COR-L47 (cell line): ENCODE data around the gene BTD.

Experiments
- DNase-seq: peaks from one replicate; lab custom pipeline; 2025; lab: John Stamatoyannopoulos, UW

The BTD gene

GRCh38 chr3:15665510-15666150, 64.1 kb downstream of the BTD start:
- DNase-seq, result no peak

DNA sequence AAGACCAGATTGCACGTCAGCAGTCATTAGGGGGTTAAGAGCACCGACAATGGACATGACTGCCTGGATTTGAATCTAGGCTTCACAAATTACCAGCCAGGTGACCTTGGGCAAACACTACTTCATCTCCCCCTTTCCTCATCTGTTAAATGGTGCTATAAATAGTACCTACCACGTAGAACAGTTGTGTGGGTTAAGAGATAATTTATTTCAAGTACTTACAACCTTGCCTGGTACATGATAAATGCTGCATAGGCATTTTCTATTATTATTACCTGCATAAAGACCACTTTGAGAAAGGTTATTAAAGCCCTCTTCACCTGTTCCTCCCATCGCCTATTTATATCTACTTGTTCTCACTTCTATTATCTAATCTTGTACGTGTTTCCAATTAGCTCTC, 64.7 kb downstream of the BTD start:
- DNase-seq, result no peak

GRCh38 chr3:15667484-15667883, 65.9 kb downstream of the BTD start:
- no peak for DNase-seq

DNA sequence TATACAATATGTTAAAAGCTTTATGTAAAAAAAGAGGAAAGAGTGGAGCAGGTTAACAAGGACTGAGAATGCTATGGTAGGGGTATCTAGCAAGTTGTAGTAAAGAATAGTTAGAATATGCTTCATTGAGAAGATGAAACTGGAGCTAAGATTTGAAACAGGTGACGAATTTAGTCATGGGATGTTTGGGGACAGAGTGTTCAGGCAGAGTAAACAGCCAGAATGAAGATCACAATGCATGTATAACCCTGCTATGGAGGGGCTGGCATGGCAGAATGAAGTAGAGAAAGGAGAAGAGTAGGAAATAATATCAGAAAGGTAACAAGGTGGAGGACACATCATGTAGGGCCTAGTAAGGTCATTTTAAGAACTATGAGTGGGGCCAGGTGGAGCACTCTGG, 72.0 kb downstream of the BTD start:
- no peak for DNase-seq

GRCh38 chr3:15676259-15676658, 74.7 kb downstream of the BTD start:
- DNase-seq, result no peak

GRCh38 chr3:15679306-15679705, 77.8 kb downstream of the BTD start:
- no peak for DNase-seq

DNA sequence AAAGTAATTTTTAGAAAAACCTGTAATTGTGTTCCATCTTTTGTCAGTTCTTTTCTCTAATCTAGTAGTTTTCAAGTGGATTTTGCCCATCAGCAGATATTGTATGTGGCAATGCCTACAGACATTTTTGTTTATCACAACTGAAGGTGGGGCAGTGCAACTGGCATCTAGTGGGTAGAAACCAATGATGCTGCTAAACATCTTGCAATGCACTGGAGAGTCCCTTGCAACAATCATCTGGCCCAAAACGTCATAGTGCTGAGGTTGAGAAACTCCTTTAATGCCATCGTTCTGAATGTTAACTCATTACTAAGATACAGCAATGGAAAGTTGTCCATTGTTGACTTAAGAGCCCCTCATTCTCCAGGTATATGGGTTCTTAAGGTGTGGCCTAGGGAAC, 80.1 kb downstream of the BTD start:
- no peak for DNase-seq

DNA sequence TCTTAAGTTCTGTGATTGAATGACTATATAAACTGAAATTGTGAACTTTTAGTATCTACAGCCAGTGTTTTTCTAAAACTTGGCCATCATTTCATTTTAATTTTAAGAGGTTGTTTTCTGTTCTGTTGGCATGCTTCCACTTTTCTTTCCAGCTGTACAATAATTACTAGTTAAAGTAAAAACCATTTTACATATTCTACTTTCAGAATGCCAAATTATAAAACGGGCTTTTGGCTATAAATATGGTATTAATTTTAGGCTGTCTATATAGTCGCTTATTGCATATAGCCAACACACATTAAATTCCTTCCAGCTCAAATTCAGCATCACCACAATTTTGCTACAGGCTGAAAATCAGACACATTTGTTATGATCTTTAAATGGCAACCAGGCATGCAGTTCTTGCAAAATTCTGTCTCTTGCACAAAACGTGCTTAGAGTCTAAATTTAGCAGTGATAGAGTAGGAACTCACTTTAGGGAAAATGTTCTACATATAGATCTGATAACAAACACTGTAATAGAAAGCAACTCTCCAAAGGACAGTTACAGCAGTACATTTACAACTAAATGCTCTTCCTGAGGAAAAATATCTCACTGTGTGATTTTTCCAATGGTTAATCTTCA, 81.1 kb downstream of the BTD start:
- DNase-seq, result no peak

DNA sequence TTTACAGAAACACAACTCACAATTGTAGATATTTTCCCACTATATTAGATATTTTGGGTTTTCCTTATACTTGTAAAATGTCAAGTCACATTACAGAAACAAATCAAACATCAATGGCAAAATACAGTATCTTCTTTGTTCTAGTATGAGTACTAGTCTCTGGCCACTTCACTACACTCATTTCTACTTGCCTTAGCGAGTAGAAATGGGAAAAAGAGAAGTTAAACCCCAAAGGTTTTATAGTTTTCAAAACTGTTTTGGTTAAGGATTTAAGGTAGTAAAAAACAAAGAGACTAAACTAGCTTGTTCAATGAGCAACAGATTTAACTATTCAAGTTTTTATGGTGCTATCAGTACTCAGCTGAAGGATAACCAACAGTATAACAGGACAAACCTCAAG, 81.7 kb downstream of the BTD start:
- no peak for DNase-seq

DNA sequence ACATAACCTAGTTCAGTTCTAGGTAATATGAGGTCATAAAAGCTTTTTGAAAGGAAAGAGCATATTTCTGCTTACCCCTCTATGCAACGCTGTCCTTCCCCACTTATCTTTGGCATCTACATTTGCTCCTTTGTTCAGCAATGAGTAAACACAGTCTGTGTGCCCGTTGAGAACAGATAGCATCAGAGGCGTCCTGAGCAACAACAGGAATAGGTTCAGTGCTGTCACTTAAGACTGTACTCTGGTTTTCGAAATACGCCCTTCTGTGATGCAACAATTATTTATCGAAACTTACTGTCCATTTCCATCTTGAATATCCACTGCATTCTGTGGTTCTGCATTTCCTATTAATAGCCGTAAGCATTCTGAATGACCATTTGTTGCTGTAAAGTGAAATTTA, 84.4 kb downstream of the BTD start:
- no peak for DNase-seq

DNA sequence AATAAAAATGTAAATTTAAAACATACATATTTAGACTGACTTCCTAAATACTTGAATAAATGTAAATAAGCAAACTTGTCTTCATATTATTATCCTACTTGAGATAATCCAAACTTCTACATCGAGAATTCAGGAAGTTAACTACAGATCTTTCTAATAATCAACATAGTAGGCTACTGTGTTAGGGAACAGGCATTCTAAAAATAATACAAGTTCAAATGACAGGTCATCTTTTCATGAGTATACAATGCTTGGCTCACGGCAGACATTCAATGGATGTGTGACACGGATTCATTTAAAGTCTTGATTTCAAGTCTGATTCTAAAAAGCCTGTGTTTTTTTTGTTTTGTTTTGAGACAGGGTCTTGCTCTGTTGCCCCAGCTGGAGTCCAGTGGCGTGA, 88.7 kb downstream of the BTD start:
- no peak for DNase-seq

DNA sequence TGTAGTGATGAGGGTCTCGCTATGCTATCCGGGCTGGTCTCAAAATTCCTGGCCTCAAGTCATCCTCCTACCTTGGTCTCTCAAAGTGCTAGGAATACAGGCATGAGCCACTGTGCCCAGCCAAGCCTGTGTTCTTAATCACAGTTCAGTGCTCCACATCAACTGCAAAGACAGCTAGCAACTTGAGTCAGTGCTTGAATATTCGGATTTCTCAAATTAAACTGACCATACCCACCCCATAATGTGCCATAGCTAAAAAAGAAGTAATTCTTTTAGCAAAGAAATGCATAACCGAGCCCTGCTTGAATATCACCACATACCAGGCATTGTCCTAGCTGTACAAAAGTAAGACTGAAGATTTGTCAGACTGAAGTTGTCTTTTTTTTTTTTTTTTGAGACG, 89.2 kb downstream of the BTD start:
- DNase-seq, result no peak

- no peak for DNase-seq
These were observed 91.8 kb downstream of the BTD start for GRCh38 chr3:15693355-15693754.

GRCh38 chr3:15694628-15695027, 93.1 kb downstream of the BTD start:
- no peak for DNase-seq
